Pancreas (tissue), 10 donors: ENCODE results near the gene OLA1. TPM values are rescaled to one million over a fixed set of nuclear protein-coding genes. Genes with fewer than 3 reads are reported as not detected.

Experiments
- ATAC-seq, 4 donors: fragments of 200-7000 bp; cut with Tn5 transposase; one replicate each; pipeline versions ENCODE4 v1.8.0 to v1.9.1; 2020; ENCODE audit warnings: mild to moderate bottlenecking in 4 of 4, moderate library complexity in 4 of 4
- DNase-seq, 6 donors: peaks; one replicate each; pipeline ENCODE4 v3.0.0-alpha.2; 2020
- FAIRE-seq: peaks from 2 replicates; lab custom pipeline; 2012; peaks lifted over from hg19 to GRCh38; lab: Jason Lieb, UNC
- H3K27ac ChIP-seq, 4 donors: fragments of 200-600 bp; sonication (generic); 1 replicate in 3 of 4; 2 replicates in 1 of 4; pipeline versions ENCODE4 v1.5.0 to v1.8.0; 2020
- H3K27me3 ChIP-seq, 4 donors: fragments of 200-600 bp; one replicate each; pipeline ENCODE4 v1.8.0; 2021
- H3K36me3 ChIP-seq, 3 donors: fragments of 200-600 bp; sonication (generic) in 1 of 3; one replicate each; pipeline versions ENCODE4 v1.5.0 to v1.8.0; 2020 to 2021
- H3K4me1 ChIP-seq, 3 donors: fragments of 200-600 bp; one replicate each; pipeline ENCODE4 v1.8.0; 2021
- H3K4me3 ChIP-seq, 4 donors: fragments of 200-600 bp; sonication (generic) in 2 of 4; one replicate each; pipeline versions ENCODE4 v1.5.0 to v1.8.0; 2020 to 2021
- H3K9me3 ChIP-seq, 4 donors: fragments of 200-600 bp; one replicate each; pipeline ENCODE4 v1.8.0; 2021
- WGBS, 2 donors: extraction: QIAGEN DNeasy Blood & Tissue Kit; methylation state at CpG; one replicate each; pipeline ENCODE4 v1.1.7; 2013; 5-methylcytosine and 5-hydroxymethylcytosine counted together
- intact Hi-C, 3 donors: fragments of 100-400 bp; cut with DNase I; formaldehyde crosslinking; loops; one replicate each; pipeline versions ENCODE4 v1.11.1 to v1.14.2; 2022
- polyA plus RNA-seq, 2 donors: library from polyadenylated mRNA; stranded (reverse); fragments of 200-250 nt; gene quantifications; one replicate each; pipeline ENCODE4 v1.2.3, GENCODE V29; 2013
- total RNA-seq, 6 donors: library from RNA; stranded (reverse); fragmentation: NEBNext Ultra II Directional in 4 of 6; extraction: Animal tissue kit (Norgen Biotek cat#: 25700) in 4 of 6; gene quantifications; one replicate each; pipeline versions ENCODE4 v1.2.1 to v1.2.4, GENCODE V29; 2021 to 2023
- TF ChIP-seq, protein P1 (sequence below), 4 donors: fragments of 200-600 bp; sonication (generic) in 3 of 4; IDR thresholded peaks; one replicate each; pipeline versions ENCODE4 v1.5.0 to v1.8.0; 2021; ENCODE audit warnings: antibody characterized with exemption in 4 of 4
- donor health status: healthy with polysubstance abuse.
- donor health status: DM: no; HTN: no; CAD: no; lungs with moderate emphysema.
- donor health status: DM: no; HTN: no; CAD: no.
- donor health status: control.
- donor health status: control.
- donor health status: Bipolar disorder and iron deficiency.
- donor health status: DM: yes; HTN: yes; CAD: no.
- donor health status: DM: no; HTN: no; CAD: no.
- donor health status: DM: no; HTN: no; CAD: no.
- donor health status: DM: yes; HTN: yes; CAD: no.

Gene OLA1
- total and polyA plus RNA-seq, 8 donors = 29.1 to 55.8 (median 43.1) TPM

DNA sequence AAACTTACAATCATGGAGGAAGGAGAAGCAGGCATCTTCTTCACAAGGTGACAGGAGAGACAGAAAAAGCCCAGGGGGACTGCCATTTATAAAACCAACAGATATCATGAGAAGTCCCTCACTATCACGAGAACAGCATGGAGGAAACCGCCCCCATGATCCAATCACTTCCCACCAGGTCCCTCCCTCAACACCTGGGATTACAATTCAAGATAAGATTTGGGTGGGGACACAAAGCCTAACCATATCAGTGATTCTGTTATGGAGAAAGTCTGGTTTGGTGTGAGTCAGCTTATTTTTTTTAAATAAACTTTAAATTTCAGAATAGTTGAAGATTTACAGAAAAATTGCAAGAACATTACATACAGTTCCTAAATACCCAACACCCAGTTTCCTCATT lies 198.4 kb downstream of the OLA1 start:
- DNase-seq = no peak
- Histone ChIP-seq H3K36me3 (no peaks in the 10 kb centered on the region), H3K27me3 (no peaks in the 10 kb centered on the region), H3K27ac (no peak overlapping the region), H3K4me3 (no peak overlapping the region), H3K9me3 (no peaks in the 10 kb centered on the region), H3K4me1 (no peaks in the 10 kb centered on the region)
- TF ChIP-seq, protein P1, sequence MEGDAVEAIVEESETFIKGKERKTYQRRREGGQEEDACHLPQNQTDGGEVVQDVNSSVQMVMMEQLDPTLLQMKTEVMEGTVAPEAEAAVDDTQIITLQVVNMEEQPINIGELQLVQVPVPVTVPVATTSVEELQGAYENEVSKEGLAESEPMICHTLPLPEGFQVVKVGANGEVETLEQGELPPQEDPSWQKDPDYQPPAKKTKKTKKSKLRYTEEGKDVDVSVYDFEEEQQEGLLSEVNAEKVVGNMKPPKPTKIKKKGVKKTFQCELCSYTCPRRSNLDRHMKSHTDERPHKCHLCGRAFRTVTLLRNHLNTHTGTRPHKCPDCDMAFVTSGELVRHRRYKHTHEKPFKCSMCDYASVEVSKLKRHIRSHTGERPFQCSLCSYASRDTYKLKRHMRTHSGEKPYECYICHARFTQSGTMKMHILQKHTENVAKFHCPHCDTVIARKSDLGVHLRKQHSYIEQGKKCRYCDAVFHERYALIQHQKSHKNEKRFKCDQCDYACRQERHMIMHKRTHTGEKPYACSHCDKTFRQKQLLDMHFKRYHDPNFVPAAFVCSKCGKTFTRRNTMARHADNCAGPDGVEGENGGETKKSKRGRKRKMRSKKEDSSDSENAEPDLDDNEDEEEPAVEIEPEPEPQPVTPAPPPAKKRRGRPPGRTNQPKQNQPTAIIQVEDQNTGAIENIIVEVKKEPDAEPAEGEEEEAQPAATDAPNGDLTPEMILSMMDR (IDR thresholded peaks at IDR 0.05) = no peak
- FAIRE-seq = no peak
- ATAC-seq = no peak
- WGBS, 2 donors = 86 to 96% methylated on average over 2 of the region's 2 CpGs
- intact Hi-C loops = no loop called here

DNA sequence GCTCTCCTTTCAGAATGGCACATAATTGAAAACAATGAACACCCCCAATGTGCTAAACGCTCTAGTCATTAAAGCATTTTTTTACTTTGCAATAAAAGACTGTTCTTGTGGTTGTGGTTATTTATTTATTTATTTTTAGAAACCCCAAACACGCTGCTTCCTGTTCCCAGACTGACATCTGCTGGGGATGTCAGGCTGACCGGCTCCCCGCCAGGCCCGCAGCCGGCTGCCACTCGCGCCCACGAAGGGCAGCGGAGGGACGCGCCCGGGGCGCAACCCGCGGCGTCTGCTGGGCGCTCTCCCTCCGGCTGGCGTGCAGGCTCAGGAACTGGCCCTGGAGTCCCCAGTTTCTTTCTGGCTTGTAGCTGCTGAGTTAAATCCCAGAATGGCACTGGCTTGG lies 200.1 kb downstream of the OLA1 start:
- no peak for DNase-seq
- no peaks in the 10 kb centered on the region for H3K9me3 ChIP-seq
- 90 to 94% methylated on average over 20 of the region's 20 CpGs for WGBS, 2 donors
- no peak for FAIRE-seq
- no peak overlapping the region for H3K4me3 ChIP-seq
- no peak for ATAC-seq
- TF ChIP-seq, protein P1 (IDR thresholded peaks at IDR 0.05) = no peak
- no peaks in the 10 kb centered on the region for H3K27me3 ChIP-seq
- no peaks in the 10 kb centered on the region for H3K4me1 ChIP-seq
- no peaks in the 10 kb centered on the region for H3K36me3 ChIP-seq
- H3K27ac ChIP-seq = no peak overlapping the region
- intact Hi-C loops = no loop called here

DNA sequence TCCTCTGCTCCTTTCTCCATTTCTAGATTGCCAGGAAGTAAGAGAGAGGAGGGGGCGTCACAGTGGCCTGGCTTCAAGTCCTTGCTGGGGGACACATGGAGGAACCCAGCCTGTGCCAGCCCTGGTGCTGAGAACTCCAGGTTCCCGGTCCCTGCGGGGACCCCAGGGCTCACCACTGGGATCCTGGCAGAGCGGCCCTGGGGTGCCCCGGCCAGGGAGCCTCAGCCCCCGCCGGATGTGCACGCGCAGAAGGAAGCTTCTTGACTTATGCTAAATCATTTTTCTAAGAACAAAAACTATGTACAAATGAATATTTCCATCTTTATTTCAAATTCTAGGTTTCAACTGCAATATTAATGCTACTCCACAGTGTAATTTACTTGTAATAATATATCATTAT lies 200.6 kb downstream of the OLA1 start:
- Histone ChIP-seq H3K4me1 (no peaks in the 10 kb centered on the region), H3K4me3 (no peak overlapping the region), H3K36me3 (no peaks in the 10 kb centered on the region), H3K27me3 (no peaks in the 10 kb centered on the region), H3K9me3 (no peaks in the 10 kb centered on the region), H3K27ac (no peak overlapping the region)
- no peak for FAIRE-seq
- DNase-seq = no peak
- intact Hi-C loops = no loop called here
- WGBS, 2 donors = 86 to 91% methylated on average over 9 of the region's 9 CpGs
- no peak for ATAC-seq
- TF ChIP-seq, protein P1 (IDR thresholded peaks at IDR 0.05) = no peak

DNA sequence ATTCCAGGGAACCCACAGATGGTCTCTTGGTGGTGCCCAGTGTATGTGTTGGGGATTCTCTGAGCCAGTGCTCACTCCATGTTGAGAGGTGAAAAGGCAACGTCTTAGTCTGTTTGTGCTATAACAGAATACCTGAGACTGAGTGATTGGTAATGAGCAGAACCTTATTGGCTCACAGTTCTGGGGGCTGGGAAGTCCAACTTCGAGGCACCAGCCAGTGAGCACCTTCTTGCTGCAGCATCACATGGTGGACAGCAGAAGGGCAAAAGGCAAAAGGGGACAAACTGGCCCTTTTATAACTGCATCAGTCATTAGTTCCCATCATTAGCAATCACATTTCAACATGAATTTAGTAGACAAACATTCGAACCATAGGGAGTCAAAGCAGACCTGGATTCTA lies 202.2 kb downstream of the OLA1 start:
- FAIRE-seq (no peak), DNase-seq (no peak), ATAC-seq (no peak)
- intact Hi-C loops = no loop called here
- H3K27ac ChIP-seq = no peak overlapping the region
- no peaks in the 10 kb centered on the region for H3K36me3 ChIP-seq
- no peaks in the 10 kb centered on the region for H3K27me3 ChIP-seq
- TF ChIP-seq, protein P1 (IDR thresholded peaks at IDR 0.05) = no peak
- H3K4me3 ChIP-seq = no peak overlapping the region
- no peaks in the 10 kb centered on the region for H3K9me3 ChIP-seq
- H3K4me1 ChIP-seq = no peaks in the 10 kb centered on the region
- WGBS, 2 donors = 57 to 70% methylated on average over 3 of the region's 3 CpGs

DNA sequence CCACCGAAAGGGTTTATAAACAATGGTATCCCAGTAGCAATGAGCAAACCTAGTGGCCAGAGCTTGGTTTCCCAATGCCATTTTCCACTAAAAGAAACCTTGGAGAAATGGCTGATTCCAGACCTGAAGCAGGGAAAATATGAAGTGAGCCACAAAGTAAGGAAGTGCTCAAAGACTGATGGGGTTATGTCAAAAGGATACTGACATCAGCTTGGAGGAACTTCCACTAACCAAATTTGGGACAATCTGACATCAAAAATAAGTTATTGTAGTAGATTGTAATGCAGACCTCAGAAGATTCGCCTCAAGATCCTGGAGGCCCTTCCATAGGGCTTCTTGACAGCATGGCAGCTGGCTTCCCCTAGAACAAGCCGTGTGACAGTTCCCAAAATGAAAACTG lies 203.8 kb downstream of the OLA1 start:
- no peaks in the 10 kb centered on the region for H3K36me3 ChIP-seq
- H3K9me3 ChIP-seq = no peaks in the 10 kb centered on the region
- DNase-seq = no peak
- intact Hi-C loops = no loop called here
- peaks cover 0 to 2% (median 0%) of the 10 kb centered on the region in 3 donors for H3K4me1 ChIP-seq
- H3K27me3 ChIP-seq = no peaks in the 10 kb centered on the region
- no peak for FAIRE-seq
- 78 to 90% methylated on average over 3 of the region's 3 CpGs for WGBS, 2 donors
- no peak overlapping the region for H3K27ac ChIP-seq
- TF ChIP-seq, protein P1 (IDR thresholded peaks at IDR 0.05) = no peak
- ATAC-seq = no peak
- no peak overlapping the region for H3K4me3 ChIP-seq
